GM23338 (cell line): ENCODE measurements around the gene GRP. TPM values are rescaled to one million over a fixed set of nuclear protein-coding genes. Genes with fewer than 3 reads are reported as not detected.

ENCODE experiments used
- ATAC-seq: fragments of 200-7000 bp; cut with Tn5 transposase; 3 replicates; pipeline ENCODE4 v1.9.1; 2020
- DNase-seq: peaks from one replicate; pipeline ENCODE4 v3.0.0-alpha.2; 2015; ENCODE audit warnings: low spot score
- H2AFZ ChIP-seq: fragments of 200-600 bp; sonication (generic); 2 replicates; pipeline ENCODE4 v1.8.0; 2016; ENCODE audit warnings: antibody characterized with exemption, mild to moderate bottlenecking, moderate library complexity
- H3F3A ChIP-seq: fragments of 200-600 bp; sonication (generic); replicated peaks from 2 replicates; pipeline ENCODE4 v1.8.0; 2017; ENCODE audit warnings: antibody characterized with exemption, mixed run types, low read depth
- H3K27ac ChIP-seq: fragments of 200-600 bp; sonication (generic); 2 replicates; pipeline ENCODE4 v1.6.1; 2016; ENCODE audit warnings: low read depth
- H3K27me3 ChIP-seq: fragments of 200-600 bp; sonication (generic); 2 replicates; pipeline ENCODE4 v1.8.0; 2016; ENCODE audit warnings: mild to moderate bottlenecking, mixed run types, moderate library complexity; ENCODE audit not compliant: insufficient read depth
- H3K36me3 ChIP-seq: fragments of 200-600 bp; sonication (generic); 2 replicates; pipeline ENCODE4 v1.8.0; 2016; ENCODE audit warnings: mild to moderate bottlenecking; ENCODE audit not compliant: insufficient read depth
- H3K4me1 ChIP-seq: fragments of 200-600 bp; sonication (generic); 2 replicates; pipeline ENCODE4 v1.8.0; 2016; ENCODE audit warnings: mild to moderate bottlenecking, moderate library complexity; ENCODE audit not compliant: insufficient read depth
- H3K4me2 ChIP-seq: fragments of 200-600 bp; sonication (generic); 2 replicates; pipeline ENCODE4 v1.7.1; 2017; ENCODE audit warnings: mixed run types
- H3K4me3 ChIP-seq: fragments of 200-600 bp; sonication (generic); 2 replicates; pipeline ENCODE4 v1.6.1; 2016; ENCODE audit warnings: mixed run types
- H3K79me2 ChIP-seq: fragments of 200-600 bp; sonication (generic); replicated peaks from 2 replicates; pipeline ENCODE4 v1.8.0; 2017; ENCODE audit warnings: mild to moderate bottlenecking; ENCODE audit not compliant: insufficient read depth
- H3K9me2 ChIP-seq: fragments of 200-600 bp; sonication (generic); 2 replicates; pipeline ENCODE4 v1.8.0; 2017; ENCODE audit not compliant: insufficient read depth
- H4K20me1 ChIP-seq: fragments of 200-600 bp; sonication (generic); replicated peaks from 2 replicates; pipeline ENCODE4 v1.8.0; 2017; ENCODE audit warnings: mild to moderate bottlenecking; ENCODE audit not compliant: insufficient read depth
- H3K27ac Mint-ChIP-seq: 2 replicates; pipeline ENCODE4 v1.8.0; 2020; ENCODE audit warnings: inconsistent platforms, mild to moderate bottlenecking, moderate library complexity, mixed read lengths
- H3K27me3 Mint-ChIP-seq: 3 replicates; pipeline ENCODE4 v1.8.0; 2022; ENCODE audit warnings: low read depth, mild to moderate bottlenecking, moderate library complexity, mixed read lengths, inconsistent platforms; ENCODE audit not compliant: insufficient read depth, poor library complexity
- H3K36me3 Mint-ChIP-seq: 3 replicates; pipeline ENCODE4 v1.8.0; 2021; ENCODE audit warnings: low read depth, mild to moderate bottlenecking, inconsistent platforms, moderate library complexity, mixed read lengths
- H3K4me1 Mint-ChIP-seq: 3 replicates; pipeline ENCODE4 v1.8.0; 2020; ENCODE audit warnings: mild to moderate bottlenecking, inconsistent platforms, mixed read lengths
- H3K4me3 Mint-ChIP-seq: 3 replicates; pipeline ENCODE4 v1.8.0; 2021; ENCODE audit warnings: moderate library complexity, mild to moderate bottlenecking, inconsistent platforms, mixed read lengths
- H3K9me3 Mint-ChIP-seq: 3 replicates; pipeline ENCODE4 v1.8.0; 2020; ENCODE audit warnings: moderate library complexity, mild to moderate bottlenecking, inconsistent platforms, mixed read lengths
- CREB1 ChIP-seq: fragments of 250-450 bp; sonication (Bioruptor Pico); IDR thresholded peaks from 2 replicates; pipeline ENCODE4 v1.5.0; 2020; ENCODE audit warnings: low read depth, mild to moderate bottlenecking, moderate library complexity
- EZH2 ChIP-seq: fragments of 200-600 bp; sonication (generic); IDR thresholded peaks from one replicate; pipeline ENCODE4 v1.8.0; 2017; ENCODE audit warnings: antibody characterized with exemption, mild to moderate bottlenecking, low read depth; ENCODE audit not compliant: unreplicated experiment
- EZH2phosphoT487 ChIP-seq: fragments of 200-600 bp; sonication (generic); IDR thresholded peaks from one replicate; pipeline ENCODE4 v1.8.1; 2018; ENCODE audit warnings: antibody characterized with exemption; ENCODE audit not compliant: unreplicated experiment
- JUNB ChIP-seq: IDR thresholded peaks from one replicate; pipeline ENCODE4 v1.6.1; 2016; ENCODE audit warnings: antibody characterized with exemption; ENCODE audit not compliant: unreplicated experiment
- NANOG ChIP-seq: IDR thresholded peaks from 2 replicates; pipeline ENCODE4 v1.6.1; 2016; ENCODE audit warnings: antibody characterized with exemption, borderline replicate concordance
- POLR2AphosphoS5 ChIP-seq: IDR thresholded peaks from 2 replicates; pipeline ENCODE4 v1.6.1; 2016; ENCODE audit warnings: antibody characterized with exemption, low read depth
- STAT1 ChIP-seq: IDR thresholded peaks from one replicate; pipeline ENCODE4 v1.6.1; 2016; ENCODE audit warnings: antibody characterized with exemption; ENCODE audit not compliant: unreplicated experiment
- ZNF114 ChIP-seq: fragments of 250-450 bp; sonication (Bioruptor Pico); IDR thresholded peaks from 2 replicates; pipeline ENCODE4 v1.5.0; 2020; ENCODE audit warnings: mild to moderate bottlenecking, moderate library complexity
- ZNF331 ChIP-seq: fragments of 250-450 bp; sonication (Bioruptor Pico); IDR thresholded peaks from 2 replicates; pipeline ENCODE4 v1.5.0; 2020; ENCODE audit warnings: low read depth, mild to moderate bottlenecking, moderate library complexity
- polyA plus RNA-seq: library from polyadenylated mRNA; unstranded; fragments of >200 nt; fragmentation: Nextera tagmentation; extraction: Ambion mirVana; gene quantifications from 2 replicates; pipeline ENCODE4 v1.2.1, GENCODE V29; 2016
- total RNA-seq: library from RNA; depleted of rRNA; stranded (reverse); fragments of >200 nt; shearing (Covaris generic); gene quantifications from 2 replicates; pipeline ENCODE4 v1.2.3, GENCODE V29; 2014
- TF ChIP-seq, protein P1 (sequence below): fragments of 250-450 bp; sonication (Bioruptor Pico); IDR thresholded peaks from 2 replicates; pipeline ENCODE4 v1.5.0; 2020; ENCODE audit warnings: mild to moderate bottlenecking, moderate library complexity
- TF ChIP-seq, protein P2 (sequence below): IDR thresholded peaks from 2 replicates; pipeline ENCODE4 v1.6.1; 2016; ENCODE audit warnings: antibody characterized with exemption
- TF ChIP-seq, protein P3 (sequence below), 2 experiments: fragments of 200-600 bp in 1 of 2; sonication (generic) in 1 of 2; conservative IDR thresholded peaks; 2 replicates each; pipeline versions ENCODE4 v1.5.1 to v1.6.1; 2016 to 2017; ENCODE audit warnings: antibody characterized with exemption in 2 of 2, low read depth in 2 of 2, mild to moderate bottlenecking in 2 of 2, moderate library complexity in 1 of 2
- TF ChIP-seq, protein P4 (sequence below): IDR thresholded peaks from one replicate; pipeline ENCODE4 v1.6.1; 2018; ENCODE audit warnings: antibody characterized with exemption; ENCODE audit not compliant: unreplicated experiment

GRP gene
- total and polyA plus RNA-seq, 2 experiments from 2014 or later: not detected

DNA sequence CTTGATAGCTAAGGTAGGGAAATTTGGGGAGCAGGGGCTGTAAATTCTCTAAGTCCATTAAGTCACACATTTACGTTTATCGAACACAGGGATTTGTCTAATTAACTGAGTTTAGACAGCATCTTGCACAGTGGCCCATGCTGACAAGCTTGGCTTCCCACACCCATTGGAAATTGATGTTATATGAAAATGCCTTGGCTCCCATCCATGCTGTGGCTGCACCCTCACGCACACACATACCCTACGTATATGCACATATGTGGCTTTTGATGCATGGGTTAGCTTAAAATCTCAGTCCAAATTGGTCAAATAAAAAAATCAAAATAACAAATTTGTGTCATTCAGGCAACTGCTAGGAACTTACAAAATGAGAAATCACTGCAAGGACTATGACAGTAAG is 42.5 kb upstream of the GRP start:
- Histone ChIP-seq H2AFZ (no peak overlapping the region), H3K36me3 (no peaks in the 10 kb centered on the region), H3K9me2 (no peaks in the 10 kb centered on the region), H4K20me1 (no peaks in the 10 kb centered on the region), H3K27ac (no peak overlapping the region), H3K4me2 (no peak overlapping the region), H3K4me3 (no peak overlapping the region), H3F3A (no peaks in the 10 kb centered on the region), H3K4me1 (no peaks in the 10 kb centered on the region), H3K79me2 (no peaks in the 10 kb centered on the region), H3K27me3 (no peaks in the 10 kb centered on the region)
- H3K4me1 Mint-ChIP-seq: no peaks in the 10 kb centered on the region
- H3K9me3 Mint-ChIP-seq: peaks cover 15% of the 10 kb centered on the region
- H3K4me3 Mint-ChIP-seq: no peak overlapping the region
- DNase-seq: no peak
- ATAC-seq: no peak
- no peak overlapping the region for H3K27ac Mint-ChIP-seq
- H3K36me3 Mint-ChIP-seq: peaks cover 13% of the 10 kb centered on the region; the same call in 1 of the 3 replicates
- TF ChIP-seq, protein P1, sequence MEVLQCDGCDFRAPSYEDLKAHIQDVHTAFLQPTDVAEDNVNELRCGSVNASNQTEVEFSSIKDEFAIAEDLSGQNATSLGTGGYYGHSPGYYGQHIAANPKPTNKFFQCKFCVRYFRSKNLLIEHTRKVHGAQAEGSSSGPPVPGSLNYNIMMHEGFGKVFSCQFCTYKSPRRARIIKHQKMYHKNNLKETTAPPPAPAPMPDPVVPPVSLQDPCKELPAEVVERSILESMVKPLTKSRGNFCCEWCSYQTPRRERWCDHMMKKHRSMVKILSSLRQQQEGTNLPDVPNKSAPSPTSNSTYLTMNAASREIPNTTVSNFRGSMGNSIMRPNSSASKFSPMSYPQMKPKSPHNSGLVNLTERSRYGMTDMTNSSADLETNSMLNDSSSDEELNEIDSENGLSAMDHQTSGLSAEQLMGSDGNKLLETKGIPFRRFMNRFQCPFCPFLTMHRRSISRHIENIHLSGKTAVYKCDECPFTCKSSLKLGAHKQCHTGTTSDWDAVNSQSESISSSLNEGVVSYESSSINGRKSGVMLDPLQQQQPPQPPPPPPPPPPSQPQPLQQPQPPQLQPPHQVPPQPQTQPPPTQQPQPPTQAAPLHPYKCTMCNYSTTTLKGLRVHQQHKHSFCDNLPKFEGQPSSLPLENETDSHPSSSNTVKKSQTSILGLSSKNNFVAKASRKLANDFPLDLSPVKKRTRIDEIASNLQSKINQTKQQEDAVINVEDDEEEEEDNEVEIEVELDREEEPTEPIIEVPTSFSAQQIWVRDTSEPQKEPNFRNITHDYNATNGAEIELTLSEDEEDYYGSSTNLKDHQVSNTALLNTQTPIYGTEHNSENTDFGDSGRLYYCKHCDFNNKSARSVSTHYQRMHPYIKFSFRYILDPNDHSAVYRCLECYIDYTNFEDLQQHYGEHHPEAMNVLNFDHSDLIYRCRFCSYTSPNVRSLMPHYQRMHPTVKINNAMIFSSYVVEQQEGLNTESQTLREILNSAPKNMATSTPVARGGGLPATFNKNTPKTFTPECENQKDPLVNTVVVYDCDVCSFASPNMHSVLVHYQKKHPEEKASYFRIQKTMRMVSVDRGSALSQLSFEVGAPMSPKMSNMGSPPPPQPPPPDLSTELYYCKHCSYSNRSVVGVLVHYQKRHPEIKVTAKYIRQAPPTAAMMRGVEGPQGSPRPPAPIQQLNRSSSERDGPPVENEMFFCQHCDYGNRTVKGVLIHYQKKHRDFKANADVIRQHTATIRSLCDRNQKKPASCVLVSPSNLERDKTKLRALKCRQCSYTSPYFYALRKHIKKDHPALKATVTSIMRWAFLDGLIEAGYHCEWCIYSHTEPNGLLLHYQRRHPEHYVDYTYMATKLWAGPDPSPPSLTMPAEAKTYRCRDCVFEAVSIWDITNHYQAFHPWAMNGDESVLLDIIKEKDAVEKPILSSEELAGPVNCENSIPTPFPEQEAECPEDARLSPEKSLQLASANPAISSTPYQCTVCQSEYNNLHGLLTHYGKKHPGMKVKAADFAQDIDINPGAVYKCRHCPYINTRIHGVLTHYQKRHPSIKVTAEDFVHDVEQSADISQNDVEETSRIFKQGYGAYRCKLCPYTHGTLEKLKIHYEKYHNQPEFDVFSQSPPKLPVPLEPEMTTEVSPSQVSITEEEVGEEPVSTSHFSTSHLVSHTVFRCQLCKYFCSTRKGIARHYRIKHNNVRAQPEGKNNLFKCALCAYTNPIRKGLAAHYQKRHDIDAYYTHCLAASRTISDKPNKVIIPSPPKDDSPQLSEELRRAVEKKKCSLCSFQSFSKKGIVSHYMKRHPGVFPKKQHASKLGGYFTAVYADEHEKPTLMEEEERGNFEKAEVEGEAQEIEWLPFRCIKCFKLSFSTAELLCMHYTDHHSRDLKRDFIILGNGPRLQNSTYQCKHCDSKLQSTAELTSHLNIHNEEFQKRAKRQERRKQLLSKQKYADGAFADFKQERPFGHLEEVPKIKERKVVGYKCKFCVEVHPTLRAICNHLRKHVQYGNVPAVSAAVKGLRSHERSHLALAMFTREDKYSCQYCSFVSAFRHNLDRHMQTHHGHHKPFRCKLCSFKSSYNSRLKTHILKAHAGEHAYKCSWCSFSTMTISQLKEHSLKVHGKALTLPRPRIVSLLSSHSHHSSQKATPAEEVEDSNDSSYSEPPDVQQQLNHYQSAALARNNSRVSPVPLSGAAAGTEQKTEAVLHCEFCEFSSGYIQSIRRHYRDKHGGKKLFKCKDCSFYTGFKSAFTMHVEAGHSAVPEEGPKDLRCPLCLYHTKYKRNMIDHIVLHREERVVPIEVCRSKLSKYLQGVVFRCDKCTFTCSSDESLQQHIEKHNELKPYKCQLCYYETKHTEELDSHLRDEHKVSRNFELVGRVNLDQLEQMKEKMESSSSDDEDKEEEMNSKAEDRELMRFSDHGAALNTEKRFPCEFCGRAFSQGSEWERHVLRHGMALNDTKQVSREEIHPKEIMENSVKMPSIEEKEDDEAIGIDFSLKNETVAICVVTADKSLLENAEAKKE: no peak
- TF ChIP-seq ZNF114 (CRISPR knock-in tag): no peak
- no peak for TF ChIP-seq ZNF331
- TF ChIP-seq POLR2AphosphoS5: no peak
- TF ChIP-seq EZH2phosphoT487: no peak
- TF ChIP-seq NANOG: no peak
- TF ChIP-seq, protein P2, sequence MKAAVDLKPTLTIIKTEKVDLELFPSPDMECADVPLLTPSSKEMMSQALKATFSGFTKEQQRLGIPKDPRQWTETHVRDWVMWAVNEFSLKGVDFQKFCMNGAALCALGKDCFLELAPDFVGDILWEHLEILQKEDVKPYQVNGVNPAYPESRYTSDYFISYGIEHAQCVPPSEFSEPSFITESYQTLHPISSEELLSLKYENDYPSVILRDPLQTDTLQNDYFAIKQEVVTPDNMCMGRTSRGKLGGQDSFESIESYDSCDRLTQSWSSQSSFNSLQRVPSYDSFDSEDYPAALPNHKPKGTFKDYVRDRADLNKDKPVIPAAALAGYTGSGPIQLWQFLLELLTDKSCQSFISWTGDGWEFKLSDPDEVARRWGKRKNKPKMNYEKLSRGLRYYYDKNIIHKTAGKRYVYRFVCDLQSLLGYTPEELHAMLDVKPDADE: no peak
- no peak for TF ChIP-seq CREB1
- TF ChIP-seq, protein P3, sequence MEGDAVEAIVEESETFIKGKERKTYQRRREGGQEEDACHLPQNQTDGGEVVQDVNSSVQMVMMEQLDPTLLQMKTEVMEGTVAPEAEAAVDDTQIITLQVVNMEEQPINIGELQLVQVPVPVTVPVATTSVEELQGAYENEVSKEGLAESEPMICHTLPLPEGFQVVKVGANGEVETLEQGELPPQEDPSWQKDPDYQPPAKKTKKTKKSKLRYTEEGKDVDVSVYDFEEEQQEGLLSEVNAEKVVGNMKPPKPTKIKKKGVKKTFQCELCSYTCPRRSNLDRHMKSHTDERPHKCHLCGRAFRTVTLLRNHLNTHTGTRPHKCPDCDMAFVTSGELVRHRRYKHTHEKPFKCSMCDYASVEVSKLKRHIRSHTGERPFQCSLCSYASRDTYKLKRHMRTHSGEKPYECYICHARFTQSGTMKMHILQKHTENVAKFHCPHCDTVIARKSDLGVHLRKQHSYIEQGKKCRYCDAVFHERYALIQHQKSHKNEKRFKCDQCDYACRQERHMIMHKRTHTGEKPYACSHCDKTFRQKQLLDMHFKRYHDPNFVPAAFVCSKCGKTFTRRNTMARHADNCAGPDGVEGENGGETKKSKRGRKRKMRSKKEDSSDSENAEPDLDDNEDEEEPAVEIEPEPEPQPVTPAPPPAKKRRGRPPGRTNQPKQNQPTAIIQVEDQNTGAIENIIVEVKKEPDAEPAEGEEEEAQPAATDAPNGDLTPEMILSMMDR (conservative IDR thresholded peaks at IDR 0.05; ENCODE audit: low read depth in 2 of 2): no peak
- TF ChIP-seq, protein P4, sequence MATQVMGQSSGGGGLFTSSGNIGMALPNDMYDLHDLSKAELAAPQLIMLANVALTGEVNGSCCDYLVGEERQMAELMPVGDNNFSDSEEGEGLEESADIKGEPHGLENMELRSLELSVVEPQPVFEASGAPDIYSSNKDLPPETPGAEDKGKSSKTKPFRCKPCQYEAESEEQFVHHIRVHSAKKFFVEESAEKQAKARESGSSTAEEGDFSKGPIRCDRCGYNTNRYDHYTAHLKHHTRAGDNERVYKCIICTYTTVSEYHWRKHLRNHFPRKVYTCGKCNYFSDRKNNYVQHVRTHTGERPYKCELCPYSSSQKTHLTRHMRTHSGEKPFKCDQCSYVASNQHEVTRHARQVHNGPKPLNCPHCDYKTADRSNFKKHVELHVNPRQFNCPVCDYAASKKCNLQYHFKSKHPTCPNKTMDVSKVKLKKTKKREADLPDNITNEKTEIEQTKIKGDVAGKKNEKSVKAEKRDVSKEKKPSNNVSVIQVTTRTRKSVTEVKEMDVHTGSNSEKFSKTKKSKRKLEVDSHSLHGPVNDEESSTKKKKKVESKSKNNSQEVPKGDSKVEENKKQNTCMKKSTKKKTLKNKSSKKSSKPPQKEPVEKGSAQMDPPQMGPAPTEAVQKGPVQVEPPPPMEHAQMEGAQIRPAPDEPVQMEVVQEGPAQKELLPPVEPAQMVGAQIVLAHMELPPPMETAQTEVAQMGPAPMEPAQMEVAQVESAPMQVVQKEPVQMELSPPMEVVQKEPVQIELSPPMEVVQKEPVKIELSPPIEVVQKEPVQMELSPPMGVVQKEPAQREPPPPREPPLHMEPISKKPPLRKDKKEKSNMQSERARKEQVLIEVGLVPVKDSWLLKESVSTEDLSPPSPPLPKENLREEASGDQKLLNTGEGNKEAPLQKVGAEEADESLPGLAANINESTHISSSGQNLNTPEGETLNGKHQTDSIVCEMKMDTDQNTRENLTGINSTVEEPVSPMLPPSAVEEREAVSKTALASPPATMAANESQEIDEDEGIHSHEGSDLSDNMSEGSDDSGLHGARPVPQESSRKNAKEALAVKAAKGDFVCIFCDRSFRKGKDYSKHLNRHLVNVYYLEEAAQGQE: no peak
- TF ChIP-seq EZH2: no peak
- no peak for TF ChIP-seq JUNB
- no peak for TF ChIP-seq STAT1
- H3K27me3 Mint-ChIP-seq: no peaks in the 10 kb centered on the region
